ENCODE results near the gene TRIM47. TPM values are rescaled to one million over a fixed set of nuclear protein-coding genes. Genes with fewer than 3 reads are reported as not detected.

Gene TRIM47
- total RNA-seq, 1 experiment from 2014 or later = 86.7 TPM

GRCh38 chr17:75927286-75927922, 49.0 kb upstream of the TRIM47 start (continued):
- TF ChIP-seq REST (IDR thresholded peaks at IDR 0.05; ENCODE audit: low read depth) (no peak), YY1 (IDR thresholded peaks at IDR 0.05; ENCODE audit: extremely low read depth, insufficient replicate concordance, low read depth, low read length) (no peak), POLR2AphosphoS5 (IDR thresholded peaks at IDR 0.05; ENCODE audit: low read depth, low read length) (no peak), ZFX (IDR thresholded peaks at IDR 0.05) (no peak), ATF3 (IDR thresholded peaks at IDR 0.05) (no peak), EGR1 (IDR thresholded peaks at IDR 0.05; ENCODE audit: low read depth) (no peak)

GRCh38 chr17:75926456-75926855, 48.1 kb upstream of the TRIM47 start:
- ChIA-PET POLR2A (interaction anchor here (1.2 kb wide), 1 partner anchor 21 kb away, joined by 4 read pairs; no protein-coding TSS in a partner anchor), RAD21 (ENCODE audit: low non-redundant PET in 1 of 2, low total read pairs in 2 of 2, uncharacterized antibody in 2 of 2, unreplicated experiment in 2 of 2) (interaction anchor here in 1 of 2 experiments (1.0 kb wide), 1 partner anchor 154 kb away, joined by 3 read pairs; no protein-coding TSS in a partner anchor), CTCF (interaction anchor here (1.0 to 2.2 kb wide), 6 partner anchors 9 to 65 kb away, joined by 3 to 18 read pairs (median 6); partner anchors contain the start of genes FBF1 and MRPL38)
- no TSS peak for BruUV-seq (replicated peaks)
- H3K9me2 ChIP-seq (ENCODE audit: insufficient read depth) = no peaks in the 10 kb centered on the region
- no peaks in the 10 kb centered on the region for H3K27me3 ChIP-seq (ENCODE audit: insufficient read depth, low read length)
- no peaks in the 10 kb centered on the region for H4K20me1 ChIP-seq (ENCODE audit: insufficient read depth)
- peaks cover 0 to 8% of the 10 kb centered on the region in 2 experiments; a peak in 2 of 4 replicates for H3K4me1 ChIP-seq (ENCODE audit: control insufficient read depth in 1 of 2, insufficient read depth in 2 of 2, low read length in 2 of 2)
- H3K27ac ChIP-seq (ENCODE audit: low read depth, low read length) = no peak overlapping the region
- intact Hi-C loops (cut with micrococcal nuclease) = no loop called here
- no peak overlapping the region for H3K4me3 ChIP-seq (replicated peaks in 1 of 2; ENCODE audit: low read depth in 1 of 2, low read length in 2 of 2)
- DNase-seq (ENCODE audit: low read depth, low spot score) = no peak
- H3K36me3 ChIP-seq (ENCODE audit: control insufficient read depth in 1 of 2, insufficient read depth in 2 of 2, low read length in 2 of 2) = no peaks in the 10 kb centered on the region
- H3K79me2 ChIP-seq (ENCODE audit: insufficient read depth, low read length) = no peaks in the 10 kb centered on the region
- no peaks in the 10 kb centered on the region for H3K9me3 ChIP-seq (ENCODE audit: control insufficient read depth in 1 of 2, insufficient read depth in 1 of 2, low read depth in 1 of 2, low read length in 2 of 2)
- H3K4me2 ChIP-seq (ENCODE audit: low read length) = no peak overlapping the region
- ATAC-seq = no peak
- no peak overlapping the region for H2AFZ ChIP-seq (ENCODE audit: low read depth, low read length, poor library complexity, severe bottlenecking)
- no peak overlapping the region for H3K9ac ChIP-seq (ENCODE audit: low read length)
- TF ChIP-seq TCF7L2 (IDR thresholded peaks at IDR 0.05; ENCODE audit: borderline replicate concordance, extremely low read depth, insufficient read depth, insufficient read length) (no peak), EGR1 (IDR thresholded peaks at IDR 0.05; ENCODE audit: low read depth) (no peak), JUND (IDR thresholded peaks at IDR 0.05) (no peak), EZH2phosphoT487 (IDR thresholded peaks at IDR 0.05; ENCODE audit: borderline replicate concordance) (no peak), ZNF274 (IDR thresholded peaks at IDR 0.05; ENCODE audit: low read depth, low read length) (no peak), EZH2 (IDR thresholded peaks at IDR 0.05) (no peak), POLR2A (IDR thresholded peaks at IDR 0.05; ENCODE audit: borderline replicate concordance, extremely low read depth, insufficient read depth, insufficient read length) (no peak), SIN3A (IDR thresholded peaks at IDR 0.05; ENCODE audit: low read depth) (no peak), REST (IDR thresholded peaks at IDR 0.05; ENCODE audit: low read depth) (no peak), FOSL1 (IDR thresholded peaks at IDR 0.05; ENCODE audit: low read depth) (no peak), CEBPB (IDR thresholded peaks at IDR 0.05; ENCODE audit: low read depth) (no peak), SRF (IDR thresholded peaks at IDR 0.05; ENCODE audit: low read depth) (no peak), POLR2AphosphoS5 (IDR thresholded peaks at IDR 0.05; ENCODE audit: low read depth, low read length) (no peak), ELF1 (IDR thresholded peaks at IDR 0.05; ENCODE audit: borderline replicate concordance, low read depth) (no peak)

Measured in HCT116 (cell line).